Measurements from ENCODE around the gene GCNT2.
"Not testable (repeated sequence)": the region's sequence is repeated elsewhere in the genome, so short reads cannot be mapped to it uniquely, and the experiment has no call there.

Gene GCNT2

GRCh38 chr6:10610289-10610688, 89.1 kb downstream of the GCNT2 start:
- no peak for DNase-seq (ENCODE audit: low read depth in 2 of 2)

GRCh38 chr6:10612161-10612560, 91.0 kb downstream of the GCNT2 start:
- DNase-seq (ENCODE audit: low read depth in 2 of 2) = no peak

GRCh38 chr6:10613077-10613476, 91.9 kb downstream of the GCNT2 start:
- DNase-seq (ENCODE audit: low read depth in 2 of 2) = no peak

GRCh38 chr6:10613723-10614122, 92.6 kb downstream of the GCNT2 start:
- no peak for DNase-seq (ENCODE audit: low read depth in 2 of 2)

- DNase-seq (ENCODE audit: low read depth in 2 of 2) = no peak
Measured at GRCh38 chr6:10615675-10616074, 94.5 kb downstream of the GCNT2 start.

- DNase-seq (ENCODE audit: low read depth in 2 of 2) = not testable (repeated sequence)
Measured at GRCh38 chr6:10616266-10616665, 95.1 kb downstream of the GCNT2 start.

- no peak for DNase-seq (ENCODE audit: low read depth in 2 of 2)
Measured at GRCh38 chr6:10617008-10617696, 96.0 kb downstream of the GCNT2 start.

GRCh38 chr6:10618409-10618808, 97.3 kb downstream of the GCNT2 start:
- DNase-seq (ENCODE audit: low read depth in 2 of 2) = no peak

GRCh38 chr6:10621213-10621612, 100.1 kb downstream of the GCNT2 start:
- no peak for DNase-seq (ENCODE audit: low read depth in 2 of 2)

GRCh38 chr6:10621847-10622246, 100.7 kb downstream of the GCNT2 start:
- DNase-seq (ENCODE audit: low read depth in 2 of 2) = no peak

- DNase-seq (ENCODE audit: low read depth in 2 of 2) = no peak
Measured at GRCh38 chr6:10624836-10625235, 103.7 kb downstream of the GCNT2 start.

GRCh38 chr6:10626154-10626741, 105.1 kb downstream of the GCNT2 start:
- no peak for DNase-seq (ENCODE audit: low read depth in 2 of 2)

- DNase-seq (ENCODE audit: low read depth in 2 of 2) = no peak
Measured at GRCh38 chr6:10627800-10628199, 106.6 kb downstream of the GCNT2 start.

GRCh38 chr6:10630178-10630577, 109.0 kb downstream of the GCNT2 start:
- DNase-seq (ENCODE audit: low read depth in 2 of 2) = no peak

GRCh38 chr6:10633216-10633615, 112.1 kb downstream of the GCNT2 start:
- DNase-seq (ENCODE audit: low read depth in 2 of 2) = no peak

GRCh38 chr6:10640412-10640811, 119.3 kb downstream of the GCNT2 start:
- DNase-seq (ENCODE audit: low read depth in 2 of 2) = no peak

- DNase-seq (ENCODE audit: low read depth in 2 of 2) = no peak
Measured at GRCh38 chr6:10641528-10641927, 120.4 kb downstream of the GCNT2 start.

- no peak for DNase-seq (ENCODE audit: low read depth in 2 of 2)
Measured at GRCh38 chr6:10643201-10643651, 122.1 kb downstream of the GCNT2 start.

GRCh38 chr6:10644225-10644624, 123.1 kb downstream of the GCNT2 start:
- DNase-seq (ENCODE audit: low read depth in 2 of 2) = no peak

- no peak for DNase-seq (ENCODE audit: low read depth in 2 of 2)
Measured at GRCh38 chr6:10655508-10656055, 134.4 kb downstream of the GCNT2 start.

GRCh38 chr6:10658910-10659698, 138.0 kb downstream of the GCNT2 start:
- DNase-seq (ENCODE audit: low read depth in 2 of 2) = no peak

GRCh38 chr6:10659699-10660348, 138.7 kb downstream of the GCNT2 start:
- DNase-seq (ENCODE audit: low read depth in 2 of 2) = no peak
